A549 treated with AZD9567 at 1 μM for 4 hours (cell line): ENCODE measurements around the gene MLN. TPM values are rescaled to one million over a fixed set of nuclear protein-coding genes. Genes with fewer than 3 reads are reported as not detected.

Experiments
- total RNA-seq: library from RNA; stranded (reverse); fragments of 200-300 nt; extraction: Qiagen RNA extraction; gene quantifications from 5 replicates; pipeline ENCODE4 v1.2.3, GENCODE V29; 2022; ENCODE audit not compliant: insufficient read depth

MLN gene
- total RNA-seq: not detected in 5 replicates

GRCh38 chr6:33803571-33804053 lies at the start of gene MLN:
Gene MLN (minus strand): TSS chr6:33804003. CDS start chr6:33801163, 2,840 bp downstream.

GRCh38 chr6:33788694-33789549 lies 14.9 kb downstream of the MLN start, which contains the start of gene LEMD2:
Gene LEMD2 (minus strand): TSS chr6:33789130. CDS start chr6:33789116, 14 bp downstream.

GRCh38 chr6:33746651-33747100 lies 57.1 kb downstream of the MLN start, which contains the start of gene IP6K3:
Gene IP6K3 (minus strand): TSS chr6:33746905. CDS start chr6:33735476, 11,429 bp downstream.

Other genes starting within 250 kb of the MLN start
- 40.6 to 43.9 TPM (median 42.3 TPM) in 5 replicates for gene BAK1, start 223.7 kb downstream of the MLN start, total RNA-seq
- 31.5 to 47.5 TPM (median 43.1 TPM) in 5 replicates for gene ITPR3, start 182.7 kb downstream of the MLN start, total RNA-seq
- 65.1 to 109 TPM (median 104 TPM) in 5 replicates for gene UQCC2, start 92.3 kb downstream of the MLN start, total RNA-seq
- 0.44 to 1.0 TPM (median 0.59 TPM) in 4 of 5 replicates, not detected in the other for gene IP6K3, start 57.1 kb downstream of the MLN start, total RNA-seq
- gene LEMD2, start 14.9 kb downstream of the MLN start, total RNA-seq: 39.0 to 43.8 TPM (median 39.9 TPM) in 5 replicates